Right atrium auricular region (tissue), 2 donors: ENCODE measurements around the gene RCC2. TPM values are rescaled to one million over a fixed set of nuclear protein-coding genes. Genes with fewer than 3 reads are reported as not detected.

Experiments used
- DNase-seq: peaks from one replicate; pipeline ENCODE4 v3.0.0-alpha.2; 2019; ENCODE audit warnings: low spot score
- H3K27ac ChIP-seq, 2 donors: fragments of 200-600 bp; sonication (generic); 1 replicate in 1 of 2; 2 replicates in 1 of 2; pipeline ENCODE4 v1.5.1; 2016 to 2019
- H3K27me3 ChIP-seq, 2 donors: fragments of 200-600 bp; sonication (generic); one replicate each; pipeline versions ENCODE4 v1.5.1 to v1.6.0; 2017 to 2019
- H3K36me3 ChIP-seq: fragments of 200-600 bp; sonication (generic); one replicate; pipeline ENCODE4 v1.5.1; 2016
- H3K4me1 ChIP-seq, 2 donors: fragments of 200-600 bp; sonication (generic); one replicate each; pipeline versions ENCODE4 v1.5.1 to v1.6.0; 2017 to 2019
- H3K4me3 ChIP-seq, 2 donors: fragments of 200-600 bp; sonication (generic); 1 replicate in 1 of 2; 2 replicates in 1 of 2; pipeline ENCODE4 v1.5.1; 2017 to 2019; ENCODE audit warnings: mild to moderate bottlenecking in 1 of 2, moderate library complexity in 1 of 2
- H3K9me3 ChIP-seq, 2 donors: fragments of 200-600 bp; sonication (generic); one replicate each; pipeline ENCODE4 v1.5.1; 2019
- CTCF ChIP-seq, 2 donors: fragments of 200-600 bp; sonication (generic); IDR thresholded peaks; one replicate each; pipeline ENCODE4 v1.5.1; 2019; ENCODE audit warnings: antibody characterized with exemption in 2 of 2
- total RNA-seq, 2 donors: library from RNA; depleted of rRNA; stranded (reverse); fragments of >200 nt; gene quantifications; one replicate each; pipeline ENCODE4 v1.1.0, GENCODE V29; 2016

The RCC2 gene
- total RNA-seq, 2 donors from 2014 or later = 9.1 to 11.2 TPM

DNA sequence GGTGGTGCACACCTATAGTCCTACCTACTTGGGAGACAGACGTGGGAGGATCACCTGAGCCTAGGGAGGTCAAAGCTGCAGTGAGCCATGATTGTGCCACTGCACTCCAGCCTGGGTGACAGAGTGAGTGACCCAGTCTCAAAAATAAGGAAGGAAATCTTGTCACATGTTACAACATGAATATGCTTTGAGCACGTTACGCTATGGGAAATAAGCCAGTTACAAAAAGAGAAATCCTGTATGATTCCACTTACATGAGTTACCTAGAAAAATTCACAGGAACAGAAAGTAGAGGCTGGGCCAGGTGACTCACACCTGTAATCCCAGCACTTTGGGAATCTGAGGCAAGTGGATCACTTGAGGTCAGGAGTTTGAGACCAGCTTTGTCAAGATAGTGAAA, 74.2 kb downstream of the RCC2 start:
- no peak for TF ChIP-seq CTCF (IDR thresholded peaks at IDR 0.05)
- Histone ChIP-seq H3K4me1 (no peaks in the 10 kb centered on the region), H3K27me3 (no peaks in the 10 kb centered on the region), H3K36me3 (no peaks in the 10 kb centered on the region), H3K4me3 (no peak overlapping the region), H3K9me3 (peaks cover 0 to 3% of the 10 kb centered on the region in 2 donors), H3K27ac (no peak overlapping the region)
- DNase-seq = no peak

DNA sequence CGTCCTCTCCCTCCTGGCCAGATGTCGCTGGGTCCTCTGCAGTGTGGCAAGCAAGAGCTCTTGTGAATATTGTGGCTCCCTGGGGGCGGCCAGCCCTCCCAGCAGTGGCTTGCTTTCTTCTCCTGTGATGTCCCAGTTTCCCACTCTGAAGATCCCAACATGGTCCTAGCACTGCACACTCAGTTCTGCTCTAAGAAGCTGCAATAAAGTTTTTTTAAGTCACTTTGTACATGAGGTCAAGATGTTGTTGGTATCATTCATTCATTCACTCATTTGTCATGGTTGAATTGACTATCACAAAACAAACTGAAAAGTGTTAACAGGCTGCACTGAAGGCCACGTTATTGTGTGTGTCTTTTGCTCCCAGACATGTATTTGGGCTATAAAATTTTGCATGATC, 75.7 kb downstream of the RCC2 start:
- no peaks in the 10 kb centered on the region for H3K36me3 ChIP-seq
- DNase-seq = no peak
- H3K9me3 ChIP-seq = peaks cover 0 to 3% of the 10 kb centered on the region in 2 donors
- H3K4me1 ChIP-seq = no peaks in the 10 kb centered on the region
- H3K4me3 ChIP-seq = no peak overlapping the region
- TF ChIP-seq CTCF (IDR thresholded peaks at IDR 0.05) = no peak
- H3K27ac ChIP-seq = no peak overlapping the region
- H3K27me3 ChIP-seq = no peaks in the 10 kb centered on the region

GRCh38 chr1:17363351-17363750, 76.1 kb downstream of the RCC2 start:
- no peak for TF ChIP-seq CTCF (IDR thresholded peaks at IDR 0.05)
- DNase-seq = no peak
- H3K36me3 ChIP-seq = no peaks in the 10 kb centered on the region
- no peaks in the 10 kb centered on the region for H3K4me1 ChIP-seq
- H3K4me3 ChIP-seq = no peak overlapping the region
- H3K9me3 ChIP-seq = peaks cover 0 to 3% of the 10 kb centered on the region in 2 donors
- no peak overlapping the region for H3K27ac ChIP-seq
- no peaks in the 10 kb centered on the region for H3K27me3 ChIP-seq

- DNase-seq = no peak
- H3K9me3 ChIP-seq = peaks cover 0 to 3% of the 10 kb centered on the region in 2 donors
- H3K27me3 ChIP-seq = no peaks in the 10 kb centered on the region
- H3K27ac ChIP-seq = no peak overlapping the region
- H3K36me3 ChIP-seq = no peaks in the 10 kb centered on the region
- no peak overlapping the region for H3K4me3 ChIP-seq
- TF ChIP-seq CTCF (IDR thresholded peaks at IDR 0.05) = no peak
- no peaks in the 10 kb centered on the region for H3K4me1 ChIP-seq
These were observed 77.8 kb downstream of the RCC2 start for GRCh38 chr1:17361687-17362086.

- no peak overlapping the region for H3K4me3 ChIP-seq
- no peaks in the 10 kb centered on the region for H3K4me1 ChIP-seq
- no peak for TF ChIP-seq CTCF (IDR thresholded peaks at IDR 0.05)
- H3K36me3 ChIP-seq = no peaks in the 10 kb centered on the region
- DNase-seq = no peak
- peaks cover 0 to 3% of the 10 kb centered on the region in 2 donors for H3K9me3 ChIP-seq
- no peak overlapping the region for H3K27ac ChIP-seq
- no peaks in the 10 kb centered on the region for H3K27me3 ChIP-seq
These were observed 79.1 kb downstream of the RCC2 start for GRCh38 chr1:17360272-17360956.

DNA sequence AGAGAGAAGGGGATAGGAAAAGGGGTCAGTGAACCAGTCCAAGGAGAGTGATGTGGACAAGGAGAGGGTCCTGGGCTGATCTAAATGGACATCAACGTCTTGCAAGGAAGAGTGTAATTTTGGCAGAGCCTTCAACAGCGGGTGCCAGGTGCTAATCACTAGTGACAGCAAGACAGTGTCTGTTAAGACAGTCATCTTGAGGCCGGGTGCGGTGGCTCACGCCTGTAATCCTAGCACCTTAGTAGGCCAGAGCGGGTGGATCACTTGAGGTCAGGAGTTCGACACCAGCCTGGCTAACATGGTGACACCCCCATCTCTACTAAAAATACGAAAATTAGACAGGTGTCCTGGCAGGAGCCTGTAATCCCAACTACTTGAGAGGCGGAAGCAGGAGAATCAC, 79.7 kb downstream of the RCC2 start:
- H3K27ac ChIP-seq = no peak overlapping the region
- no peaks in the 10 kb centered on the region for H3K4me1 ChIP-seq
- no peak overlapping the region for H3K4me3 ChIP-seq
- no peaks in the 10 kb centered on the region for H3K36me3 ChIP-seq
- H3K9me3 ChIP-seq = peaks cover 0 to 3% of the 10 kb centered on the region in 2 donors
- no peaks in the 10 kb centered on the region for H3K27me3 ChIP-seq
- DNase-seq = no peak
- TF ChIP-seq CTCF (IDR thresholded peaks at IDR 0.05) = no peak
